ENCODE results near the gene RYR1.

- TF ChIP-seq EZH2phosphoT487 (IDR thresholded peaks at IDR 0.05; ENCODE audit: insufficient read depth, low read depth) = no peak
- no peak for TF ChIP-seq EZH2 (IDR thresholded peaks at IDR 0.05; ENCODE audit: insufficient read depth, poor library complexity, severe bottlenecking)
Observed at GRCh38 chr19:38538793-38539528, 105.5 kb downstream of the RYR1 start.

All from GM23248 (cell line).